ENCODE data around the gene FAM200B. TPM values are rescaled to one million over a fixed set of nuclear protein-coding genes. Genes with fewer than 3 reads are reported as not detected.

FAM200B gene
- polyA plus RNA-seq, 2 of the 4 experiments (the other 2 are of a cell fraction) = 40.8 to 41.6 TPM

- FAIRE-seq (no peak), ATAC-seq (no peak), DNase-seq (ENCODE audit: low read depth in 1 of 2, low spot score in 1 of 2) (no peak)
- no peak for TF ChIP-seq NR3C1 (IDR thresholded peaks at IDR 0.05)
- TF ChIP-seq ZSCAN20 (CRISPR knock-in tag; IDR thresholded peaks at IDR 0.05) = no peak
- TF ChIP-seq NPAS2 (CRISPR knock-in tag; IDR thresholded peaks at IDR 0.05; ENCODE audit: borderline replicate concordance) = no peak
- TF ChIP-seq FOXS1 (CRISPR knock-in tag; IDR thresholded peaks at IDR 0.05) = no peak
- no peak for TF ChIP-seq EHF (CRISPR knock-in tag; IDR thresholded peaks at IDR 0.05)
- no peak for TF ChIP-seq CEBPB (IDR thresholded peaks at IDR 0.05)
- TF ChIP-seq MAZ (IDR thresholded peaks at IDR 0.05; ENCODE audit: borderline replicate concordance, low read depth, low read length) = no peak
- TF ChIP-seq JUNB (IDR thresholded peaks at IDR 0.05) = no peak
- no peak for TF ChIP-seq PBX3 (IDR thresholded peaks at IDR 0.05)
- TF ChIP-seq, protein P1, sequence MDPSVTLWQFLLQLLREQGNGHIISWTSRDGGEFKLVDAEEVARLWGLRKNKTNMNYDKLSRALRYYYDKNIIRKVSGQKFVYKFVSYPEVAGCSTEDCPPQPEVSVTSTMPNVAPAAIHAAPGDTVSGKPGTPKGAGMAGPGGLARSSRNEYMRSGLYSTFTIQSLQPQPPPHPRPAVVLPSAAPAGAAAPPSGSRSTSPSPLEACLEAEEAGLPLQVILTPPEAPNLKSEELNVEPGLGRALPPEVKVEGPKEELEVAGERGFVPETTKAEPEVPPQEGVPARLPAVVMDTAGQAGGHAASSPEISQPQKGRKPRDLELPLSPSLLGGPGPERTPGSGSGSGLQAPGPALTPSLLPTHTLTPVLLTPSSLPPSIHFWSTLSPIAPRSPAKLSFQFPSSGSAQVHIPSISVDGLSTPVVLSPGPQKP (IDR thresholded peaks at IDR 0.05; ENCODE audit: low read depth, low read length) = no peak
- TF ChIP-seq HOXB13 (CRISPR knock-in tag; IDR thresholded peaks at IDR 0.05; ENCODE audit: low read depth) = no peak
- no peak for TF ChIP-seq PHF8 (IDR thresholded peaks at IDR 0.05; ENCODE audit: borderline replicate concordance, low read depth)
- Histone ChIP-seq H3K4me2 (no peak overlapping the region), H3K27ac (no peak overlapping the region), H3K9me3 (no peaks in the 10 kb centered on the region), H3K4me1 (no peaks in the 10 kb centered on the region), H3K4me3 (no peak overlapping the region)
- ChIA-PET POLR2A (no interaction called here), CTCF (interaction anchor here (1.3 kb wide), 1 partner anchor 10 kb away, joined by 4 read pairs; no protein-coding TSS in a partner anchor)
- 76% methylated on average over 3 of the region's 3 CpGs for WGBS (ENCODE audit: missing lambda C conversion rate)
Observed at GRCh38 chr4:15716115-15716514, 34.5 kb downstream of the FAM200B start.

- no peaks in the 10 kb centered on the region for H3K4me1 ChIP-seq
- no peaks in the 10 kb centered on the region for H3K9me3 ChIP-seq
- no peak for DNase-seq (ENCODE audit: low read depth in 1 of 2, low spot score in 1 of 2)
- no peak for FAIRE-seq
- no peak for ATAC-seq
- no peak overlapping the region for H3K4me2 ChIP-seq
- ChIA-PET POLR2A (no interaction called here), CTCF (no interaction called here)
- TF ChIP-seq HOXA7 (CRISPR knock-in tag; IDR thresholded peaks at IDR 0.05) = no peak
- TF ChIP-seq, protein P2, sequence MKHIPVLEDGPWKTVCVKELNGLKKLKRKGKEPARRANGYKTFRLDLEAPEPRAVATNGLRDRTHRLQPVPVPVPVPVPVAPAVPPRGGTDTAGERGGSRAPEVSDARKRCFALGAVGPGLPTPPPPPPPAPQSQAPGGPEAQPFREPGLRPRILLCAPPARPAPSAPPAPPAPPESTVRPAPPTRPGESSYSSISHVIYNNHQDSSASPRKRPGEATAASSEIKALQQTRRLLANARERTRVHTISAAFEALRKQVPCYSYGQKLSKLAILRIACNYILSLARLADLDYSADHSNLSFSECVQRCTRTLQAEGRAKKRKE (CRISPR knock-in tag; IDR thresholded peaks at IDR 0.05; ENCODE audit: low read depth) = no peak
- TF ChIP-seq NFE2L2 (conservative IDR thresholded peaks at IDR 0.05; ENCODE audit: low read length) = no peak
- no peak for TF ChIP-seq CTCF (IDR thresholded peaks at IDR 0.05)
- no peak for TF ChIP-seq ESRRA (IDR thresholded peaks at IDR 0.05; ENCODE audit: borderline replicate concordance, low read length)
- TF ChIP-seq, protein P3, sequence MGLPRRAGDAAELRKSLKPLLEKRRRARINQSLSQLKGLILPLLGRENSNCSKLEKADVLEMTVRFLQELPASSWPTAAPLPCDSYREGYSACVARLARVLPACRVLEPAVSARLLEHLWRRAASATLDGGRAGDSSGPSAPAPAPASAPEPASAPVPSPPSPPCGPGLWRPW (IDR thresholded peaks at IDR 0.05) = no peak
- TF ChIP-seq CBX2 (IDR thresholded peaks at IDR 0.05; ENCODE audit: borderline replicate concordance, low read depth) = no peak
- TF ChIP-seq BHLHE40 (IDR thresholded peaks at IDR 0.05; ENCODE audit: low read depth, low read length) = no peak
- no peak for TF ChIP-seq TFCP2L1 (CRISPR knock-in tag; IDR thresholded peaks at IDR 0.05)
- no peak for TF ChIP-seq EP300 (IDR thresholded peaks at IDR 0.05)
- H3K4me3 ChIP-seq = no peak overlapping the region
- no peak overlapping the region for H3K27ac ChIP-seq
- 62% methylated on average over 6 of the region's 6 CpGs for WGBS (ENCODE audit: missing lambda C conversion rate)
Observed at GRCh38 chr4:15717086-15717485, 35.5 kb downstream of the FAM200B start.
